Transverse colon (tissue), 4 donors: ENCODE measurements around the gene ROCK2. TPM values are rescaled to one million over a fixed set of nuclear protein-coding genes. Genes with fewer than 3 reads are reported as not detected.
A peak's percentile ranks its signal among the peaks of the same experiment; 100 is the strongest.

Experiments used
- DNase-seq: peaks from one replicate; pipeline ENCODE4 v3.0.0-alpha.2; 2019
- H3K27ac ChIP-seq, 4 donors: fragments of 200-600 bp; sonication (generic); 2 replicates each; pipeline ENCODE4 v1.5.1; 2016 to 2018; ENCODE audit warnings: inconsistent platforms in 4 of 4
- H3K27me3 ChIP-seq: fragments of 200-600 bp; sonication (generic); 2 replicates; pipeline ENCODE4 v1.5.1; 2017; ENCODE audit warnings: inconsistent platforms
- H3K36me3 ChIP-seq, 4 donors: fragments of 200-600 bp; sonication (generic); 2 replicates each; pipeline ENCODE4 v1.5.1; 2017 to 2019; ENCODE audit warnings: inconsistent platforms in 4 of 4
- H3K4me1 ChIP-seq, 4 donors: fragments of 200-600 bp; sonication (generic); 2 replicates each; pipeline ENCODE4 v1.5.1; 2017 to 2020; ENCODE audit warnings: inconsistent platforms in 4 of 4
- H3K4me3 ChIP-seq, 4 donors: fragments of 200-600 bp; sonication (generic); 1 replicate in 1 of 4; 2 replicates in 3 of 4; pipeline versions ENCODE4 v1.5.1 to v1.6.1; 2017 to 2019; ENCODE audit warnings: inconsistent platforms in 4 of 4
- H3K9me3 ChIP-seq, 2 donors: fragments of 200-600 bp; sonication (generic); 2 replicates each; pipeline ENCODE4 v1.5.1; 2017 to 2019; ENCODE audit warnings: inconsistent platforms in 2 of 2
- EP300 ChIP-seq: sonication (generic); formaldehyde crosslinking; IDR thresholded peaks from one replicate; pipeline ENCODE4 v1.6.1; 2017; ENCODE audit warnings: antibody characterized with exemption, low read depth
- POLR2A ChIP-seq: fragments of 450-650 bp; IDR thresholded peaks from one replicate; pipeline ENCODE4 v1.6.1; 2016; ENCODE audit warnings: antibody characterized with exemption, mild to moderate bottlenecking, moderate library complexity
- POLR2AphosphoS5 ChIP-seq, 3 donors: sonication (generic); formaldehyde crosslinking; IDR thresholded peaks; one replicate each; pipeline ENCODE4 v1.6.1; 2016; ENCODE audit warnings: antibody characterized with exemption in 3 of 3
- WGBS, 2 donors: methylation state at CpG; one replicate each; pipeline ENCODE4 v1.1.5; 2018; ENCODE audit warnings: low coverage in 1 of 2; 5-methylcytosine and 5-hydroxymethylcytosine counted together
- in situ Hi-C, 4 donors: fragments of 200-750 bp; cut with MboI; loops; one replicate each; pipeline versions ENCODE4 v1.15.0 to v1.15.1; 2017; ENCODE audit warnings: low sequenced_read_pairs in 3 of 4, low pct_ligation_motif_present in 1 of 4, low pct_unique_long_range_greater_than_20kb in 1 of 4
- intact Hi-C: fragments of 100-400 bp; cut with DNase I; formaldehyde crosslinking; loops from one replicate; pipeline ENCODE4 v1.15.1; 2023; ENCODE audit warnings: low total_unique reads
- total RNA-seq, 4 donors: library from RNA; depleted of rRNA; stranded (reverse); fragments of >200 nt; gene quantifications; one replicate each; pipeline ENCODE4 v1.1.0, GENCODE V29; 2016
- TF ChIP-seq, protein P1 (sequence below), 5 experiments: fragments of 200-600 bp in 3 of 5; fragments of 450-650 bp in 2 of 5; sonication (generic) in 3 of 5; IDR thresholded peaks; 1 replicate in 2 of 5; 2 replicates in 3 of 5; pipeline ENCODE4 v1.5.1; 2016 to 2017; ENCODE audit warnings: antibody characterized with exemption in 5 of 5, inconsistent platforms in 3 of 5, mild to moderate bottlenecking in 2 of 5, moderate library complexity in 1 of 5

The ROCK2 gene
- total RNA-seq, 4 donors from 2014 or later: 53.9 to 93.0 (median 74.7) TPM

DNA sequence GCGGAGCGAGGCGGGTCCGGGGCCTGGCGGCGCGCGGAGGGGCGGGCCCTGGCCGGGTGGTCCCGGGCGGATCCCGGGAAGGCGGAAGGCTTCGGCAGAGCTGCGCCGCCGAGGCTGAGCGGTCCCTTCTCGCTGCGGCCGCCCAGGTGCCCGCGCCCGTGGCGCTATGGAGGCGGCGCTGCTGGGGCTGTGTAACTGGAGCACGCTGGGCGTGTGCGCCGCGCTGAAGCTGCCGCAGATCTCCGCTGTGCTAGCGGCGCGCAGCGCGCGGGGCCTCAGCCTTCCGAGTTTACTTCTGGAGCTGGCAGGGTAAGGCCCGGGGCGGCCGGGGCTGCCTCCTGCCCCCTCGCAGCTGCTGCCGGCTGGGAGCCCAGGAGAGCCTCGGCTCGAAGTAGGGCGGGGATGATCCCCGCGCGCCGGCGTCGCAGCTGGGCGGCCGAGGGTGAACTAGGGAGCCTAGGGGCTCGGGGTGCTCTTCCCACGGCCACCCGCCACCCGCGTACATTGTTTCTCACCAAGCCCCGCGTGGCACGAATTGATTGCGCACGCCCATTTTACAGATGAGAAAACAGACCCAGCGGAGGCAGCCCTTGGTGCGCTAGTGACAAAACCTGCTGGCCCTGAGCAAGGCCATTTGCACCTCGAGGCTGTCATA lies 188.9 kb downstream of the ROCK2 start, which contains the start of gene SLC66A3:
SLC66A3 (plus strand) TSS at position 87 of the 655 bp plus-strand sequence; CDS start at position 167, 80 bp downstream.
- no peaks in the 10 kb centered on the region for H3K27me3 ChIP-seq
- in situ Hi-C loops: no loop called here
- H3K36me3 ChIP-seq: no peaks in the 10 kb centered on the region
- 1% methylated on average over 46 of the region's 71 CpGs; no CpG with 5 or more reads in 1 of the 2 donors for WGBS, 2 donors
- DNase-seq: no peak
- no peaks in the 10 kb centered on the region for H3K9me3 ChIP-seq
- peak within 1 kb of the TSS; percentile 95 to 96 (median 96) for H3K27ac ChIP-seq
- peak; percentile 81 to 89 (median 87) for TF ChIP-seq POLR2AphosphoS5 (IDR thresholded peaks at IDR 0.05)
- peak; percentile 68 for TF ChIP-seq POLR2A
- no peak for TF ChIP-seq EP300
- TF ChIP-seq, protein P1, sequence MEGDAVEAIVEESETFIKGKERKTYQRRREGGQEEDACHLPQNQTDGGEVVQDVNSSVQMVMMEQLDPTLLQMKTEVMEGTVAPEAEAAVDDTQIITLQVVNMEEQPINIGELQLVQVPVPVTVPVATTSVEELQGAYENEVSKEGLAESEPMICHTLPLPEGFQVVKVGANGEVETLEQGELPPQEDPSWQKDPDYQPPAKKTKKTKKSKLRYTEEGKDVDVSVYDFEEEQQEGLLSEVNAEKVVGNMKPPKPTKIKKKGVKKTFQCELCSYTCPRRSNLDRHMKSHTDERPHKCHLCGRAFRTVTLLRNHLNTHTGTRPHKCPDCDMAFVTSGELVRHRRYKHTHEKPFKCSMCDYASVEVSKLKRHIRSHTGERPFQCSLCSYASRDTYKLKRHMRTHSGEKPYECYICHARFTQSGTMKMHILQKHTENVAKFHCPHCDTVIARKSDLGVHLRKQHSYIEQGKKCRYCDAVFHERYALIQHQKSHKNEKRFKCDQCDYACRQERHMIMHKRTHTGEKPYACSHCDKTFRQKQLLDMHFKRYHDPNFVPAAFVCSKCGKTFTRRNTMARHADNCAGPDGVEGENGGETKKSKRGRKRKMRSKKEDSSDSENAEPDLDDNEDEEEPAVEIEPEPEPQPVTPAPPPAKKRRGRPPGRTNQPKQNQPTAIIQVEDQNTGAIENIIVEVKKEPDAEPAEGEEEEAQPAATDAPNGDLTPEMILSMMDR (IDR thresholded peaks at IDR 0.05): peak in 3 of 5 experiments; percentile 9 to 26 (median 12)
- H3K4me3 ChIP-seq: peak within 1 kb of the TSS; percentile 55 to 81 (median 70)
- intact Hi-C loops: no loop called here
- H3K4me1 ChIP-seq: peaks cover 3 to 19% (median 16%) of the 10 kb centered on the region in 4 donors

DNA sequence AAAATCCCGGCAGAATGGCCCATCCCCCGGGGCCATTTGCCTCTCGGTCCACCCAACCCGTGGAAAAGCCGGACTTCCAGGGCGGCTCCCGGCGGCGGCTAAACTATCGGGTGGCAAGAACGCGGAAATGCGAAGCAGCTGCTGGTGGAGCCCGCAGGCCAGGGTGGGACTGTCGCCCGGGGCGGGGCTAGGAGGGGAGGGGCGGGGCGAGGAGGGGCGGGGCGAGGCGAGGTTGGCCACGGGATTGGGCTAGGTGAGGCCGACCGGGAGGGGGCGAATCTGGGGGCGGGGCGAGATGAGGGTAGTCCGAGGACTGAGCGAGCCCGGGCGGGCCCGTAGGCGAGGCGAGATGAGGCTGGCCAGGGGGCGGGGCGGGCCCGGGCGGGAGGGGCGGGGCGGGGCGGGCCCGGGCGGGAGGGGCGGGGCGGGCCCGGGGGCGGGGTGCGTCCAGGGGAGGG lies 189.5 kb downstream of the ROCK2 start:
- DNase-seq: peak; percentile 99
- 0% methylated on average over 13 of the region's 49 CpGs; no CpG with 5 or more reads in 1 of the 2 donors for WGBS, 2 donors
- in situ Hi-C loops (no loop called here), intact Hi-C loops (no loop called here)
- Histone ChIP-seq H3K27me3 (no peaks in the 10 kb centered on the region), H3K4me1 (peaks cover 3 to 19% (median 16%) of the 10 kb centered on the region in 4 donors), H3K9me3 (no peaks in the 10 kb centered on the region), H3K4me3 (peak overlapping the region; percentile 40 to 81 (median 62)), H3K27ac (peak overlapping the region; percentile 95 to 96 (median 96)), H3K36me3 (no peaks in the 10 kb centered on the region)
- TF ChIP-seq POLR2A (no peak), EP300 (peak; percentile 48), POLR2AphosphoS5 (IDR thresholded peaks at IDR 0.05) (peak; percentile 67 to 85 (median 72))

DNA sequence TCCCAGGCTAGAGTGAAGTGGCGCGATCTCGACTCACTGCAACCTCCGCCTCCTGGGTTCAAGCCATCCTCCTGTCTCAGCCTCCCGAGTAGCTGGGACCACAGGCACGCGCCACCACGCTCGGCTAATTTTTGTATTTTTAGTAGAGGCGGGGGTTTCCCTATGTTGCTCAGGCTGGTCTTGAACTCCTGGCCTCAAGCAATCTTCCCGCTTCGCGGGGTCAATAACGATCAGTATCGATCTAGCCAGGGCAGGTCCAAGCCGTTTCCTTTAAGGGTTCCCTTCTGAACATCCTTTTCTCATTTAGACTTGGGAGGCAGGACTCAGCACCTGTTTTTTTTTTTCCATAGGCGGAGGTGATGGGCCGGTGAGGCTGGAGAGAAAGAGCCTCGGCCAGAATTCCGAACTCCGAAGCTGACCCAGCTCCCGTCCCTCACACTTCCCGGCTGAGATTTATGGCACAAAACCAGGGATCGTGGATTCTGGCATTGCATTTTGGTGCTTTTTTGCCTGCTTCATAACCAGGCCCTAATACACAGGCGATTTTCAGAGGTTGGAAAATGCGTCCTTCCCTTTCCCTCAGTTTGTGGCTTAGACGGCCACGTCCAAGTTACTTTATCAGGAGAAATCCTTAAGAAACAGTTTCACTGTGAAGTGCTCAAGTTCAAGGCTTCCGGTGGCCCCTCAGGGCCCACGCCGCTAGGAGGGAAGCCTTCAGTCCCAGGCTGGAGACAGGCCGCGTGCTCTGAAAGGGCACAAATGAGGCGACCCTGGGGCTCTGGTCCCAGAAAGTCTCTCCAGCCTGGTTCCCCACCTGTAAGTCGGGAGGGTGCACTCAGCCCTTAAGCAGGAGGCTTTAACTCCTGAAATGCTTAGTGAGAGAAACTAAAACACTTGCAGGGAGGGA lies 190.2 kb downstream of the ROCK2 start:
- H3K27me3 ChIP-seq: no peaks in the 10 kb centered on the region
- in situ Hi-C loops: no loop called here
- H3K36me3 ChIP-seq: no peaks in the 10 kb centered on the region
- H3K4me3 ChIP-seq: peak overlapping the region; percentile 40 to 58 (median 46)
- 62 to 89% methylated on average over 10 to 35 of the region's 35 CpGs for WGBS, 2 donors
- no peak for TF ChIP-seq EP300
- TF ChIP-seq, protein P1 (IDR thresholded peaks at IDR 0.05): no peak
- TF ChIP-seq POLR2A: peak; percentile 54
- TF ChIP-seq POLR2AphosphoS5 (IDR thresholded peaks at IDR 0.05): no peak
- intact Hi-C loops: no loop called here
- H3K27ac ChIP-seq: peak overlapping the region; percentile 93 to 96 (median 96)
- no peak for DNase-seq
- H3K4me1 ChIP-seq: peaks cover 3 to 19% (median 16%) of the 10 kb centered on the region in 4 donors
- H3K9me3 ChIP-seq: no peaks in the 10 kb centered on the region

DNA sequence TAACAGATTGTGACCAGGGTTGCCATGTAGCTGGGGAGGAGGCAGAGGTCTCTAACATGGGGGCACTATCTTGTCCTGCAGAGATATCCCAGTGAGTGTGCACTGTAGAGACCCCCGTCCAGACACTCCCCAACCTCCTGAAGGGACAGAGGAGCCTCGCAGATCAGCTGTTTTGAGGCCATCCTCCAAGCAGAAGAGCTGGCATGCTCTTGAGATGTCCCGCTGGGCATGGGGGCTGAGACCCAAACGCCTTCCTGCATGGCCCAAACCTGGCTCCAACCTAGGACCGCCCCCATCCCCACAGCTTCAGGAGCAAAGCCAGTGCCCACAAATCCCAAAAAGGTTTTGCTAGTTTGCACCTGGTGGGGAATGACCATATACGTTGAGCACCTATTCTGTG lies 191.8 kb downstream of the ROCK2 start:
- TF ChIP-seq, protein P1 (IDR thresholded peaks at IDR 0.05): no peak
- TF ChIP-seq POLR2AphosphoS5 (IDR thresholded peaks at IDR 0.05) (no peak), POLR2A (no peak), EP300 (no peak)

More for the DNA sequence above, 191.8 kb downstream of the ROCK2 start:
- Histone ChIP-seq H3K9me3 (no peaks in the 10 kb centered on the region), H3K36me3 (no peaks in the 10 kb centered on the region), H3K27ac (no peak overlapping the region), H3K4me3 (no peak overlapping the region), H3K4me1 (peaks cover 3 to 19% (median 16%) of the 10 kb centered on the region in 4 donors), H3K27me3 (no peaks in the 10 kb centered on the region)
- no peak for DNase-seq
- in situ Hi-C loops: no loop called here
- WGBS, 2 donors: 91% methylated on average over 6 of the region's 6 CpGs; no CpG with 5 or more reads in 1 of the 2 donors
- intact Hi-C loops: no loop called here
